ENCODE results near the gene GOLGA6C.
"Not testable (repeated sequence)": the region's sequence is repeated elsewhere in the genome, so short reads cannot be mapped to it uniquely, and the experiment has no call there.

The GOLGA6C gene

DNA sequence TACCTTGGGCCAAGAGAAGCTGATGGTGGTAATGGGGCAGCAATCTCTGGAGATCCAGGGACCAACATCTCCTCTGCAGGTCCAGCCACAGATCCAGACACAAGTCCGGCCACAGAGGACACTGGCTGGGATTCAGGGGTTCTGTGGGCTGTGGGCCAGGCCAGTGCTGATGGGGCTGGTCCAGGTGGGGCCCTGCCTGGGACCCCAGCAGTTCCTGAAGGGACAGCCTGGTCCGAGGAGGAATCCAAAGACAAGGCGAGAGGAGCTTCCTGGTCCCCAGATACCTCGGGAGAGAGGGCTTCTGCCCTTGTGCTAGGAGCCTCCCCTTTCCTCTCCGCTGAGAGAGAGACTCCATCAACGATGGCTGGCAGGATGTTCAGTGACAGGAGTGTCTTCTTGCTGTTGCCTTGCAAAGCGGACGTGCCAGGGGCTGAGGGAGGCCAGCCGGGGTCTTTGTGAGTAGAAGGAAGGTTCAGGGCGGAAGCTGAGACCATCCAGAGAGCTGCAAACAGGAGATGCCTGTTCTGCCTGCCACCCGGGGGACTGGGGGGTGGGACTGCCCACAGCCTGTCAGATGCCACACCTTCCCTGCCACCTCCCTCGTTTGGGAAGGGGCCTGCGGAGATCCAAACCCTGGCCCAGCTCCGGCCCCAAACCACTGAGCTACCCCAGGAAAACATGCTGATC, 24.5 kb upstream of the GOLGA6C start:
- TF ChIP-seq, protein P1, sequence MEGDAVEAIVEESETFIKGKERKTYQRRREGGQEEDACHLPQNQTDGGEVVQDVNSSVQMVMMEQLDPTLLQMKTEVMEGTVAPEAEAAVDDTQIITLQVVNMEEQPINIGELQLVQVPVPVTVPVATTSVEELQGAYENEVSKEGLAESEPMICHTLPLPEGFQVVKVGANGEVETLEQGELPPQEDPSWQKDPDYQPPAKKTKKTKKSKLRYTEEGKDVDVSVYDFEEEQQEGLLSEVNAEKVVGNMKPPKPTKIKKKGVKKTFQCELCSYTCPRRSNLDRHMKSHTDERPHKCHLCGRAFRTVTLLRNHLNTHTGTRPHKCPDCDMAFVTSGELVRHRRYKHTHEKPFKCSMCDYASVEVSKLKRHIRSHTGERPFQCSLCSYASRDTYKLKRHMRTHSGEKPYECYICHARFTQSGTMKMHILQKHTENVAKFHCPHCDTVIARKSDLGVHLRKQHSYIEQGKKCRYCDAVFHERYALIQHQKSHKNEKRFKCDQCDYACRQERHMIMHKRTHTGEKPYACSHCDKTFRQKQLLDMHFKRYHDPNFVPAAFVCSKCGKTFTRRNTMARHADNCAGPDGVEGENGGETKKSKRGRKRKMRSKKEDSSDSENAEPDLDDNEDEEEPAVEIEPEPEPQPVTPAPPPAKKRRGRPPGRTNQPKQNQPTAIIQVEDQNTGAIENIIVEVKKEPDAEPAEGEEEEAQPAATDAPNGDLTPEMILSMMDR (IDR thresholded peaks at IDR 0.05; ENCODE audit: insufficient read depth, low read depth, low read length, missing control alignments): no peak
- no peak for DNase-seq (ENCODE audit: low read depth)
- H3K4me3 ChIP-seq (ENCODE audit: low read length): no peak overlapping the region

DNA sequence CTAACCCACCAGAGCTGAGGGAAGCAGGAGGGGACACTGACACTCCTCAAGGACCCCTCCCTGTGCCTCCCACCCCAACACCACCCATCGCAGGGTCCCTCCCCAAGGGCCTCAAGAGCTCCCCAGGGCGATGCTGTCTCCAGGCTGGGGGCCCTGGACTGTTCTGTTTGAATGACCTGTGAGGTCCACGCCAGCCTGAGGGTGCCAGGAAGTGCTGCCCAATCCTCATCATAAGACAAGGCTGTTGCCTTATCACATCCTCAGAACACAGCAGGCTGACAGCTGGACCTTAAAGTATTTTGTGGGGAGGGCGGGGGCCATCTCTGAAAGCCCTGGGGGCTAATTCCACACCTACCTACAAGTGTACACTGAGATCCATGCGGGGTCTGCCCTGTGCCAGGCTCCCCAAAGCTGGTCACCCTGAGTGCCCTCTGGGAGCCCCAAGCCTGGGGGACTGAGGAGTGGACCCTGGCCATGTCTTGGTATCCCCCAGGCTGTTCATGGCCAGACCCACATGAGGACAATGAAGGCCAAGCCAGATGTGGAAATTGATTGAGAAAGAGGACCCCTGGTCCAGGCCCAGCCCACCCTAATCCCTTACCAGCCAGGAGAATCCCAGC, 23.8 kb upstream of the GOLGA6C start:
- no peak overlapping the region for H3K4me3 ChIP-seq (ENCODE audit: low read length)
- TF ChIP-seq, protein P1 (IDR thresholded peaks at IDR 0.05; ENCODE audit: insufficient read depth, low read depth, low read length, missing control alignments): no peak
- DNase-seq (ENCODE audit: low read depth): no peak

DNA sequence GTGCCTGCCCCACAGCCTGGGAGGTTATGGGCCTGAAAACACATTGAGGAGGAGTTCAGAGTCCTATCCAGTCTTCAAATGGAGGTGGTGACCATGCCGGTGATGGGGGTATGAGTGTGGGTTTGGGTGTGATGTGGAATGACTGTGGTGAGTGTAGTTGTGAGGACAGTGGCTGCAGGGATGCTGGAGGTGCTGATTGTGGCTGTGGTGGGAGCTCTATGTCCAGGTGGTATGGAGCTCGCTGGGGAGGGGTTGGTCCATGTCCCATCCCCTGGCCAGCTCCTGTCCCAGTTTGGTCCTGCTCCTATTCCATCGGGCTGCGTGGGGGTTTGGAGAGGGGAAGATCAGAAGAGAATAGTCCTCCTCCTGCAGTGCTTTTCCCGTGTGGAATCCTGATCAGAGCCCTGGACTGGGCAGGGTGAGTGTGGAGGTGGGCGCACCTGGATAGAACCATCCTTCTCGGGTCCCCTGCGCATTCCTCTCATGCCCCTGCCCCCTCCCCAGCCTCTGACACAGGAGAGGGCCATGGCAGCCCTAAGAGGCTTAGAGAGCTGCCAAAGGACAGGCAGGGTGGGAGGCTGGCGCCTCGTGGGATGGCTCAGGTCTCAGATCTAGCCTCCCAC, 23.0 kb upstream of the GOLGA6C start:
- TF ChIP-seq, protein P1 (IDR thresholded peaks at IDR 0.05; ENCODE audit: insufficient read depth, low read depth, low read length, missing control alignments): no peak
- no peak overlapping the region for H3K4me3 ChIP-seq (ENCODE audit: low read length)
- no peak for DNase-seq (ENCODE audit: low read depth)

DNA sequence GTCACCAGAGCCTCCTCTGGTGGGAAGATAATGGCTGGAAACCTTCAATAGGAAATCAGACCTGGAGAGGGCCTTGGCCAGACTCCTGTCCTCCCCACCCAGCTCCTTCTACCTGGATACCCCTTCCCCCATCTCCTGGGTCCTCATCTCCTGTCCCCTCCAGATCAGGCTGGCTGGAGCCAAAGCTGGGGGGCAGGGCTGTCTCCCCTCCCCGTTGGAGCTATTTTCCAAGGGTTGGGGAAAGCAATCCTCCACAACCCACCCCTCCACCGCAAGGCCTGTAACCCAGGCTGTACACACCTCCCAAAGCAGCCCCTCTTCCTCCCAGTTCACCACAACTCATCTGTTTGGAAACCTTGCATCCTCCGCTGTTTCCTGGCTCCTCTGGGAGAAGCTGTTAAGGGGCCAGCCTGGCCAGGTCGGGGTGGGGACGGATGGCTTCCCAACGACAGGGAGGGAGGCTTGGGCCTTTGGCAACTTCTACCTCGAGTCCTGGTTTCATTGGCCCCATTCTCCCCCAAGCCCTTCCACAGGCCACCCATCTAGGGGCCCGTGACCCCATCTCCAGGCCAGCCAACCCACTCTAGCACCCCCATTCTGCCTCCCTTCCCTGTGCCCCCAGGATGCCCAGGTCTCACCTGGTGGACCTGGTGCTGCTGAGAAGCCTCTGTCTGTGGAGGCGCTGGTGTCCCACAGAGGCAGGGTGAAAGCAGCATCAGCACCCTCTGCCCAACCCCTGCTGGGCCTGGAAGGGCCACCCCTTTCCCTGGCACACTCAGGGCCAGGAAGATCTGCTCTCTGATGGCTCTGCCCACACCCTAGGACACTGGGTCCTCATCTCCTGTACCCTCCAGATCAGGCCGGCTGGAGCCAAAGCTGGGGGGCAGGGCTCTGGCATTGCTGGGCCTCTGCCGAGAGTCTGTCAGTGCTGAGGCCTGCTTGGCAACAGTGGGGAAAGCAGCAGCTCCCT, 22.1 kb upstream of the GOLGA6C start:
- H3K4me3 ChIP-seq (ENCODE audit: low read length): no peak overlapping the region
- TF ChIP-seq, protein P1 (IDR thresholded peaks at IDR 0.05; ENCODE audit: insufficient read depth, low read depth, low read length, missing control alignments): no peak

DNA sequence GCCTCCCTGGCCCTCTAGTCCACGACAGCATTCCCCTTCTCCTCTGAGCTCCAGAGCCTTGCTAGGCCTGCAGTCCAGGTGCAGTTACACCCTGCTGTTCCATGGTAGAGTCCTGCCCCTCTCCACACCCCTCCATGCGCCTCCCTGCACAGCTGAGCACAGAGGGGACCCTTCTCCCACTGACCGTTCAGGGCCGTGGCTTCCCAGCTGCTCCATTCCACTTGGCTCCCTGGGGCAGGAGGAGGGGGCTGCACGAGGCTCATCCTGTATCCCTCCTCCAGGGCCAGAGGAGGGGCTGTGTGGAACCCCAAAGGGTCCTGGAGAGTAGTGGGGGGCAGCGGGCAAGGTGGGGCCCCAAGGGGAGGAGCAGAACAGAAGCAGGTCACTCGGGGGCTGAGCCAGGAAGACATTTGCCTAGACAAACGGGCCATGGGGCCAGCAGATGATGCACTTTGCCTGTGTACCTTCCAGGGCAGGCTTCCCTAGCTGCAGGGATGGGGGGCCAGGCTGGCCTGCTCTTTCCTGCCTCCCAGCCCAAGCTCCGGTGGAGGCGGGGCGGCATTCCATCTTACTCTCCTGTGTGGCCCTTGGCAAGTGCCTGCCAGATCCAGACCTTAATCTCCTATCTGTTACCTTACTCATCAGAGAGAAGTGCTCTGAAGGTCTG, 20.7 kb upstream of the GOLGA6C start:
- no peak for DNase-seq (ENCODE audit: low read depth)
- TF ChIP-seq, protein P1 (IDR thresholded peaks at IDR 0.05; ENCODE audit: insufficient read depth, low read depth, low read length, missing control alignments): no peak
- H3K4me3 ChIP-seq (ENCODE audit: low read length): no peak overlapping the region

More for the DNA sequence above, 22.1 kb upstream of the GOLGA6C start:
- DNase-seq (ENCODE audit: low read depth): no peak

DNA sequence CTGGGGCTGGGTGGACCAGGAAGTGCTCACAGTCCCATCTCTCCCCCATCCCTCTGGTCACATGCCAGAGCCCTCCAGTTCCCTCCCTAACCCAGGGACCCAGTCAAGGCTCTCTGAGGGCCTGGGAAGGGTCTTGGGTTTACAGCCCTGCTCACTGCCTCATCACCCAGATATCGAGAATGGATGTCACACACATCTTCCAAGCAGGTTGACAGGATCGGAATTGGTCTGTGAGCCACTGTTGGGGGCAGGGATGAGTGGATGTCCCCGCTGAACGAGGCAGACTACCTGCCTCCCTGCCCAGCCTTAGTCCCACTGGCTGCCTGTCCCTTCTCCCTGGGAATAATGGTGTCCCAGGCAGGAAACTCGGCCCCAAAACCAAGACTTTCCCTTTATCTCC, 20.0 kb upstream of the GOLGA6C start:
- no peak for DNase-seq (ENCODE audit: low read depth)
- TF ChIP-seq, protein P1 (IDR thresholded peaks at IDR 0.05; ENCODE audit: insufficient read depth, low read depth, low read length, missing control alignments): no peak
- H3K4me3 ChIP-seq (ENCODE audit: low read length): no peak overlapping the region

DNA sequence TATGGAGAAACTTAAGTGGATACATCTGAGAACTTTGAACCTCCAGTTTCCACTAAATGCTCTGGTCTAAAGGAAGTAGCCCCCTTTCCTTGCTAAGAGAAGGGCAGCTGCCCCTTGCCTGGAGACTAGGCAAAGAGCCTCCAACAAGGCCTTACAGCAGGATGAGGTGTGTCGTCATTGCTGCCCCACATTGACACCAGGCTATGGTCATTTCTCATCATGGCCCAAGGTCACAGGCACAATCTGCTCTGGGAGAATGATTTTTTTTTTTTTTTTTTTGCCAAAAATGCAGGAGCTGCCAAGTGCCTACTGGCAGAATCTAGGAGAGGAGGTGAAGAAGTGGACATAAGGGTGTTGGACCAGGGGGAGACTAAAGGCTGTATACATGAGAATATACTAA, 12.4 kb upstream of the GOLGA6C start:
- H3K4me3 ChIP-seq (ENCODE audit: low read length); DNase-seq (ENCODE audit: low read depth): not testable (repeated sequence)

DNA sequence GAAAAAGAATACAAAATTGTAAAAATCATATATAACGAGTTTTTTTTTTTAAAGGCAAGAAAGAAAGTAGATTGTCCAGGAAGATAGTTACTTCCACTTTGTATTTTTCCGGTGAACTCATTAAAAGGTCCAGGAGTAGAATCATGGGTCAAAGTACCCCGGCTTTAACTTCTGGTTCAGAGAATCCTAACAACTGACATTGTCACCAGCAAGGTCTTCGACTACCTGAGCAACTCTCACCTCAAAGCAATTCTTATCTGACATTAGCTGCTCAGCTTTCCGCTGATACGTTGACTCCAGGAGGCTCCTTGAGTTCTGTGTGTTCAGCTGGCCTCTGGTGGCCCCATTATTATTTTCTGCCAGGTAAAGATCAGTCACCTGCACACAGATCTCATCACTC, 9.1 kb upstream of the GOLGA6C start:
- DNase-seq (ENCODE audit: low read depth); H3K4me3 ChIP-seq (ENCODE audit: low read length): not testable (repeated sequence)
